ENCODE results near the gene EFCAB8.

EFCAB8 gene

GRCh38 chr20:32986331-32986966 is 127.7 kb downstream of the EFCAB8 start:
- TF ChIP-seq CTCF (IDR thresholded peaks at IDR 0.05; ENCODE audit: borderline replicate concordance, extremely low read depth, low read length, poor library complexity, severe bottlenecking): no peak
- TF ChIP-seq EZH2 (IDR thresholded peaks at IDR 0.05; ENCODE audit: borderline replicate concordance, low read depth, low read length, severe bottlenecking): no peak
- DNase-seq (no peak), ATAC-seq (ENCODE audit: insufficient read depth, low read depth) (no peak)
- no peaks in the 10 kb centered on the region for H3K36me3 ChIP-seq (ENCODE audit: insufficient read depth, low read length)
- peaks cover 5% of the 10 kb centered on the region for H3K4me1 ChIP-seq (ENCODE audit: insufficient read depth, low read length)
- H3K4me3 ChIP-seq (ENCODE audit: low read depth in 1 of 2, low read length in 2 of 2): no peak overlapping the region
- H3K27ac ChIP-seq (ENCODE audit: low read length): no peak overlapping the region
- no peaks in the 10 kb centered on the region for H4K20me1 ChIP-seq (ENCODE audit: insufficient read depth, low read length)
- no peak overlapping the region for H3K4me2 ChIP-seq (ENCODE audit: insufficient read depth, low read length)
- no peak overlapping the region for H3K9ac ChIP-seq (ENCODE audit: low read depth, low read length)
- no peaks in the 10 kb centered on the region for H3K79me2 ChIP-seq (ENCODE audit: insufficient read depth, low read length)
- no peak overlapping the region for H2AFZ ChIP-seq (ENCODE audit: low read depth, low read length)
- H3K27me3 ChIP-seq (ENCODE audit: insufficient read depth, low read length, poor library complexity): no peaks in the 10 kb centered on the region
- H3K9me3 ChIP-seq (ENCODE audit: insufficient read depth, low read length, severe bottlenecking): no peaks in the 10 kb centered on the region

GRCh38 chr20:32987044-32987825 is 128.5 kb downstream of the EFCAB8 start:
- H3K79me2 ChIP-seq (ENCODE audit: insufficient read depth, low read length): no peaks in the 10 kb centered on the region
- DNase-seq (no peak), ATAC-seq (ENCODE audit: insufficient read depth, low read depth) (no peak)
- H3K27me3 ChIP-seq (ENCODE audit: insufficient read depth, low read length, poor library complexity): no peaks in the 10 kb centered on the region
- no peak overlapping the region for H3K4me2 ChIP-seq (ENCODE audit: insufficient read depth, low read length)
- H3K36me3 ChIP-seq (ENCODE audit: insufficient read depth, low read length): no peaks in the 10 kb centered on the region
- H3K27ac ChIP-seq (ENCODE audit: low read length): no peak overlapping the region
- H3K4me1 ChIP-seq (ENCODE audit: insufficient read depth, low read length): peaks cover 8% of the 10 kb centered on the region
- no peak for TF ChIP-seq EZH2 (IDR thresholded peaks at IDR 0.05; ENCODE audit: borderline replicate concordance, low read depth, low read length, severe bottlenecking)
- no peak for TF ChIP-seq CTCF (IDR thresholded peaks at IDR 0.05; ENCODE audit: borderline replicate concordance, extremely low read depth, low read length, poor library complexity, severe bottlenecking)
- no peak overlapping the region for H3K9ac ChIP-seq (ENCODE audit: low read depth, low read length)
- no peaks in the 10 kb centered on the region for H4K20me1 ChIP-seq (ENCODE audit: insufficient read depth, low read length)
- H3K4me3 ChIP-seq (ENCODE audit: low read depth in 1 of 2, low read length in 2 of 2): no peak overlapping the region
- H3K9me3 ChIP-seq (ENCODE audit: insufficient read depth, low read length, severe bottlenecking): no peaks in the 10 kb centered on the region
- no peak overlapping the region for H2AFZ ChIP-seq (ENCODE audit: low read depth, low read length)

GRCh38 chr20:32988008-32988407 is 129.3 kb downstream of the EFCAB8 start:
- no peaks in the 10 kb centered on the region for H3K79me2 ChIP-seq (ENCODE audit: insufficient read depth, low read length)
- H3K9me3 ChIP-seq (ENCODE audit: insufficient read depth, low read length, severe bottlenecking): no peaks in the 10 kb centered on the region
- H3K27me3 ChIP-seq (ENCODE audit: insufficient read depth, low read length, poor library complexity): no peaks in the 10 kb centered on the region
- H3K4me2 ChIP-seq (ENCODE audit: insufficient read depth, low read length): no peak overlapping the region
- no peak overlapping the region for H3K9ac ChIP-seq (ENCODE audit: low read depth, low read length)
- no peaks in the 10 kb centered on the region for H4K20me1 ChIP-seq (ENCODE audit: insufficient read depth, low read length)
- H3K4me1 ChIP-seq (ENCODE audit: insufficient read depth, low read length): peaks cover 8% of the 10 kb centered on the region
- ATAC-seq (ENCODE audit: insufficient read depth, low read depth): no peak
- DNase-seq: no peak
- no peak overlapping the region for H3K4me3 ChIP-seq (ENCODE audit: low read depth in 1 of 2, low read length in 2 of 2)
- no peaks in the 10 kb centered on the region for H3K36me3 ChIP-seq (ENCODE audit: insufficient read depth, low read length)
- H3K27ac ChIP-seq (ENCODE audit: low read length): no peak overlapping the region
- H2AFZ ChIP-seq (ENCODE audit: low read depth, low read length): no peak overlapping the region
- no peak for TF ChIP-seq EZH2 (IDR thresholded peaks at IDR 0.05; ENCODE audit: borderline replicate concordance, low read depth, low read length, severe bottlenecking)
- TF ChIP-seq CTCF (IDR thresholded peaks at IDR 0.05; ENCODE audit: borderline replicate concordance, extremely low read depth, low read length, poor library complexity, severe bottlenecking): no peak

Measured in DND-41 (cell line).